HepG2 (cell line): ENCODE results near the gene DUSP5. TPM values are rescaled to one million over a fixed set of nuclear protein-coding genes. Genes with fewer than 3 reads are reported as not detected.
A peak's percentile ranks its signal among the peaks of the same experiment; 100 is the strongest.

Source experiments
- ATAC-seq: fragments of 200-7000 bp; cut with Tn5 transposase; 3 replicates; pipeline ENCODE4 v1.9.1; 2020; ENCODE audit warnings: mild to moderate bottlenecking, moderate library complexity
- BruUV-seq: library from RNA; stranded (reverse); fragments of 400-500 nt; replicated peaks from 2 replicates; lab custom pipeline; 2021; lab: Mats Ljungman, UMichigan
- CTCF ChIA-PET: fragments of 300-600 bp; formaldehyde crosslinking; extraction: SDS; loops from one replicate; lab custom pipeline; 2021; ENCODE audit warnings: low total read pairs, inconsistent platforms, low intra/inter-chr PET ratio; lab: Yijun Ruan, JAX
- POLR2A ChIA-PET: fragments of 350-600 bp; sonication (Branson Sonifier 250); formaldehyde crosslinking; loops from one replicate; lab custom pipeline; 2020; ENCODE audit warnings: antibody characterized with exemption, inconsistent platforms; lab: Yijun Ruan, JAX
- DNase-seq: peaks from one replicate; pipeline ENCODE4 v3.0.0-alpha.2; 2015; ENCODE audit warnings: low spot score
- FAIRE-seq: peaks from 3 replicates; lab custom pipeline; 2011; peaks lifted over from hg19 to GRCh38; lab: Jason Lieb, UNC
- H2AFZ ChIP-seq: one replicate; pipeline ENCODE4 v1.6.1; 2011; ENCODE audit warnings: low read length, inconsistent platforms
- H3K27ac ChIP-seq: fragments of 300-600 bp; 3 replicates; pipeline ENCODE4 v1.8.0; 2011; ENCODE audit warnings: mixed run types, mild to moderate bottlenecking, mixed read lengths, low read length, inconsistent platforms; ENCODE audit not compliant: insufficient read depth; ENCODE audit errors: extremely low read length
- H3K27me3 ChIP-seq, 2 experiments: fragments of 200-600 bp in 1 of 2; 2 replicates in 1 of 2; 3 replicates in 1 of 2; pipeline versions ENCODE4 v1.6.0 to v1.8.0; 2011; ENCODE audit warnings: low read length in 2 of 2, mild to moderate bottlenecking in 2 of 2, moderate library complexity in 2 of 2, inconsistent platforms in 1 of 2; ENCODE audit not compliant: insufficient read depth in 2 of 2, control insufficient read depth in 1 of 2
- H3K36me3 ChIP-seq, 2 experiments: fragments of 200-600 bp in 1 of 2; replicated peaks in 1 of 2; 2 replicates in 1 of 2; 3 replicates in 1 of 2; pipeline versions ENCODE4 v1.5.1 to v1.8.0; 2011; ENCODE audit warnings: low read length in 2 of 2, inconsistent platforms in 1 of 2; ENCODE audit not compliant: insufficient read depth in 2 of 2, control insufficient read depth in 1 of 2
- H3K4me1 ChIP-seq: 2 replicates; pipeline ENCODE4 v1.5.1; 2012; ENCODE audit warnings: low read length, inconsistent platforms; ENCODE audit not compliant: insufficient read depth
- H3K4me2 ChIP-seq: 2 replicates; pipeline ENCODE4 v1.6.0; 2011; ENCODE audit warnings: low read depth, low read length, inconsistent platforms
- H3K4me3 ChIP-seq, 3 experiments: fragments of 200-600 bp in 1 of 3; sonication (generic), shearing (Covaris generic) in 1 of 3; replicated peaks in 1 of 3; 2 replicates each; pipeline ENCODE4 v1.5.1; 2011 to 2016; ENCODE audit warnings: low read length in 3 of 3, inconsistent platforms in 2 of 3, low read depth in 2 of 3, mild to moderate bottlenecking in 2 of 3, control low read depth in 1 of 3, mixed read lengths in 1 of 3; ENCODE audit not compliant: insufficient read depth in 1 of 3
- H3K79me2 ChIP-seq: one replicate; pipeline ENCODE4 v1.6.1; 2011; ENCODE audit warnings: low read length, inconsistent platforms; ENCODE audit not compliant: insufficient read depth
- H3K9ac ChIP-seq: 2 replicates; pipeline ENCODE4 v1.6.0; 2011; ENCODE audit warnings: mild to moderate bottlenecking, low read depth, low read length, inconsistent platforms; ENCODE audit not compliant: insufficient read depth
- H3K9me3 ChIP-seq: 2 replicates; pipeline ENCODE4 v1.5.1; 2012; ENCODE audit warnings: mild to moderate bottlenecking, low read length
- H4K20me1 ChIP-seq: 2 replicates; pipeline ENCODE4 v1.6.0; 2011; ENCODE audit warnings: inconsistent platforms, mild to moderate bottlenecking, low read length, moderate library complexity; ENCODE audit not compliant: insufficient read depth
- GABPA ChIP-seq, 2 experiments: IDR thresholded peaks; 2 replicates each; pipeline ENCODE4 v1.6.1; 2011 to 2016; ENCODE audit warnings: low read depth in 2 of 2, low read length in 1 of 2, missing biosample characterization in 1 of 2, missing genetic modification characterization in 1 of 2
- HNRNPL ChIP-seq: fragments of 200-400 bp; formaldehyde crosslinking; IDR thresholded peaks from 2 replicates; pipeline ENCODE4 v1.6.1; 2017; ENCODE audit warnings: mild to moderate bottlenecking, low read depth, low read length
- MATR3 ChIP-seq: sonication (generic); formaldehyde crosslinking; IDR thresholded peaks from 2 replicates; pipeline ENCODE4 v1.4.0; 2020; ENCODE audit warnings: missing genetic modification reagents
- SAFB2 ChIP-seq: sonication (generic); formaldehyde crosslinking; IDR thresholded peaks from 2 replicates; pipeline ENCODE4 v1.5.1; 2020; ENCODE audit warnings: missing genetic modification reagents, low read depth, mild to moderate bottlenecking, borderline replicate concordance
- ZBTB42 ChIP-seq: sonication (generic); formaldehyde crosslinking; IDR thresholded peaks from 2 replicates; pipeline ENCODE4 v1.5.0; 2020; ENCODE audit warnings: mild to moderate bottlenecking, missing genetic modification reagents
- ZKSCAN8 ChIP-seq: IDR thresholded peaks from 2 replicates; pipeline ENCODE4 v1.6.1; 2016; ENCODE audit warnings: borderline replicate concordance, missing genetic modification reagents, missing compliant biosample characterization
- WGBS: methylation state at CpG from one replicate; pipeline ENCODE4 v1.1.6; 2017; ENCODE audit warnings: low lambda C conversion rate; 5-methylcytosine and 5-hydroxymethylcytosine counted together
- in situ Hi-C: cut with HindIII; loops from 2 replicates; pipeline ENCODE4 v1.10.0; 2017; ENCODE audit warnings: low pct_unique_long_range_greater_than_20kb; ENCODE audit not compliant: extremely low pct_ligation_motif_present
- intact Hi-C: fragments of 100-400 bp; cut with micrococcal nuclease; formaldehyde crosslinking; loops from one replicate; pipeline ENCODE4 v1.10.0; 2022; ENCODE audit not compliant: unreplicated experiment
- polyA plus RNA-seq, 8 experiments: library from polyadenylated mRNA; depleted of rRNA in 3 of 8; stranded (reverse) in 7 of 8; unstranded in 1 of 8; fragments of >200 nt; fragmentation: Illumina TruSeq in 4 of 8; extraction: Trizol in 4 of 8; gene quantifications; 2 replicates each; pipeline versions ENCODE4 v1.2.1 to v1.2.3, GENCODE V29; 2011 to 2016; ENCODE audit warnings: low read depth in 4 of 8, missing spikeins in 1 of 8, mixed read lengths in 1 of 8; ENCODE audit not compliant: insufficient read depth in 1 of 8
- total RNA-seq, 5 experiments: library from RNA; depleted of rRNA; stranded (reverse); fragments of >200 nt; fragmentation: Illumina TruSeq; extraction: Trizol; gene quantifications; 2 replicates each; pipeline ENCODE4 v1.2.3, GENCODE V29; 2016; ENCODE audit warnings: low read depth in 1 of 5

Gene DUSP5
- total and polyA plus RNA-seq, 2 of the 13 experiments (the other 11 are each of a cell fraction or from before 2014, with no cell fraction given), result 1.4 to 3.7 TPM

- ChIA-PET POLR2A (no interaction called here), CTCF (no interaction called here)
- in situ Hi-C loops, result no loop called here
- no peak overlapping the region for H3K4me3 ChIP-seq
- TF ChIP-seq HNRNPL (no peak), ZBTB42 (no peak), SAFB2 (no peak)
- intact Hi-C loops, result no loop called here
- no peaks in the 10 kb centered on the region for H3K79me2 ChIP-seq
- BruUV-seq, result no TSS peak
- FAIRE-seq (no peak), DNase-seq (no peak), ATAC-seq (no peak)
- H3K9me3 ChIP-seq, result no peaks in the 10 kb centered on the region
- H3K27me3 ChIP-seq, result peaks cover 0 to 4% of the 10 kb centered on the region in 2 experiments; a peak in 1 of 5 replicates
- H3K4me1 ChIP-seq, result peaks cover 16% of the 10 kb centered on the region
- H4K20me1 ChIP-seq, result no peaks in the 10 kb centered on the region
- no peak overlapping the region for H3K9ac ChIP-seq
- WGBS, result 62% methylated on average over 11 of the region's 11 CpGs
- no peak overlapping the region for H2AFZ ChIP-seq
- H3K27ac ChIP-seq, result no peak overlapping the region
- no peaks in the 10 kb centered on the region for H3K36me3 ChIP-seq
- no peak overlapping the region for H3K4me2 ChIP-seq
Measured at GRCh38 chr10:110486680-110487410, 10.9 kb upstream of the DUSP5 start.

GRCh38 chr10:110487411-110488331, 10.0 kb upstream of the DUSP5 start:
- CTCF ChIA-PET, result no interaction called here
- H3K9ac ChIP-seq, result no peak overlapping the region
- no peaks in the 10 kb centered on the region for H3K9me3 ChIP-seq
- no peaks in the 10 kb centered on the region for H4K20me1 ChIP-seq
- intact Hi-C loops (no loop called here), in situ Hi-C loops (no loop called here)
- POLR2A ChIA-PET, result interaction anchor here (0.7 kb wide), 1 partner anchor 182 kb away, joined by 3 read pairs; no protein-coding TSS in a partner anchor
- WGBS, result 12% methylated on average over 6 of the region's 6 CpGs
- FAIRE-seq (no peak), ATAC-seq (peak; percentile 47), DNase-seq (peak; percentile 24)
- TF ChIP-seq MATR3 (CRISPR knock-in tag) (no peak), ZKSCAN8 (peak; percentile 86), GABPA (IDR thresholded peaks at IDR 0.05; ENCODE audit: low read depth, low read length) (no peak), GABPA (CRISPR knock-in tag; IDR thresholded peaks at IDR 0.05; ENCODE audit: low read depth) (0 out of 2 replicates have a peak, but pooled peaks have one; percentile 4)
- no peak overlapping the region for H3K4me3 ChIP-seq
- no peaks in the 10 kb centered on the region for H3K36me3 ChIP-seq
- H3K27ac ChIP-seq, result no peak overlapping the region
- H2AFZ ChIP-seq, result no peak overlapping the region
- H3K4me2 ChIP-seq, result no peak overlapping the region
- peaks cover 0 to 4% of the 10 kb centered on the region in 2 experiments; a peak in 1 of 5 replicates for H3K27me3 ChIP-seq
- no peaks in the 10 kb centered on the region for H3K79me2 ChIP-seq
- H3K4me1 ChIP-seq, result peaks cover 16% of the 10 kb centered on the region
- no TSS peak for BruUV-seq
